Epithelial cell of esophagus (primary cell): ENCODE measurements around the gene SYNPO2.

Experiments used
- DNase-seq: peaks from one replicate; pipeline ENCODE4 v3.0.0; 2010; ENCODE audit warnings: low read depth
- H3K4me3 ChIP-seq: 2 replicates; pipeline ENCODE4 v1.5.1; 2011; ENCODE audit warnings: mild to moderate bottlenecking, low read length, control low read depth
- TF ChIP-seq, protein P1 (sequence below): IDR thresholded peaks from 2 replicates; pipeline ENCODE4 v1.5.1; 2011; ENCODE audit warnings: low read depth, mild to moderate bottlenecking, low read length, control low read depth, inconsistent platforms; ENCODE audit not compliant: insufficient read depth; ENCODE audit errors: missing control alignments

SYNPO2 gene

DNA sequence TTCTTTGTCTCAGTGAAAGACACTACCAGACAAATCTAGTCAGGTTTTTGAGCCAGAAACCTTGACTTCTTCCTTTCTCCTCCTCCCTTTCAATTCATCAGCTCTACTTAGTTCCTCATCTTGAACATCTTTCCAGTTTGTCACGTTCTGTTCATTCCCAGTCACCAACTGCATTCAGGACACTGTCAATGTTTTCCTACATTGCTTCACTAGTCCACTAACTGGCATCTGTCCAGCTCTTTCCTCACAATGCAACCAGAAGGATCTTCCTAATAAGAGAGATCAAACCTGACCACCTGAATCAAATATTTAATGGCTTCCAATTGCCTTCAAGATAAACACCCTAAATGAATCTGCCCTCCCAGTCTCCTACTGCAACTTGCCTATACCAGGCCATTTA, 52.5 kb downstream of the SYNPO2 start:
- no peak overlapping the region for H3K4me3 ChIP-seq
- DNase-seq: peak; percentile 56
- TF ChIP-seq, protein P1, sequence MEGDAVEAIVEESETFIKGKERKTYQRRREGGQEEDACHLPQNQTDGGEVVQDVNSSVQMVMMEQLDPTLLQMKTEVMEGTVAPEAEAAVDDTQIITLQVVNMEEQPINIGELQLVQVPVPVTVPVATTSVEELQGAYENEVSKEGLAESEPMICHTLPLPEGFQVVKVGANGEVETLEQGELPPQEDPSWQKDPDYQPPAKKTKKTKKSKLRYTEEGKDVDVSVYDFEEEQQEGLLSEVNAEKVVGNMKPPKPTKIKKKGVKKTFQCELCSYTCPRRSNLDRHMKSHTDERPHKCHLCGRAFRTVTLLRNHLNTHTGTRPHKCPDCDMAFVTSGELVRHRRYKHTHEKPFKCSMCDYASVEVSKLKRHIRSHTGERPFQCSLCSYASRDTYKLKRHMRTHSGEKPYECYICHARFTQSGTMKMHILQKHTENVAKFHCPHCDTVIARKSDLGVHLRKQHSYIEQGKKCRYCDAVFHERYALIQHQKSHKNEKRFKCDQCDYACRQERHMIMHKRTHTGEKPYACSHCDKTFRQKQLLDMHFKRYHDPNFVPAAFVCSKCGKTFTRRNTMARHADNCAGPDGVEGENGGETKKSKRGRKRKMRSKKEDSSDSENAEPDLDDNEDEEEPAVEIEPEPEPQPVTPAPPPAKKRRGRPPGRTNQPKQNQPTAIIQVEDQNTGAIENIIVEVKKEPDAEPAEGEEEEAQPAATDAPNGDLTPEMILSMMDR: no peak

DNA sequence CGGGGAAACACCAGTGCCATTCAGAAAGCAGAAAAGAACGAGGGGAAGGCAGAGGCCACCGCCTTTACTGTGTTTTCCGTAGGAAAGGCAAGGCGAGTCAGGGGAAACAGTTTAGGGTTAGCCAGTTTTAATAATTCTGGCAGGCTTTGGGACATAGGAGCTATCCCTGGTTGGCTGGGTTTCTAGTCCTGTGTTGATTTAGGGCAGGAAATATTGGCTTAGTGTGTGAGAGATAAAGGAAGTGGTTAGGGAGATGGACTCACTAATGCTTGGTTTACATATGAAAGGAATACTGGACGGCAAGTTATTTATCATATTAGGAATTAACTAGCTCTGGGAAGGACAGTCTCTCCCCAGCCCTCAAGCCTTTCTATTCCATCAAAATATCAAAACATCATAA, 53.1 kb downstream of the SYNPO2 start:
- DNase-seq: no peak
- no peak overlapping the region for H3K4me3 ChIP-seq
- TF ChIP-seq, protein P1: no peak

DNA sequence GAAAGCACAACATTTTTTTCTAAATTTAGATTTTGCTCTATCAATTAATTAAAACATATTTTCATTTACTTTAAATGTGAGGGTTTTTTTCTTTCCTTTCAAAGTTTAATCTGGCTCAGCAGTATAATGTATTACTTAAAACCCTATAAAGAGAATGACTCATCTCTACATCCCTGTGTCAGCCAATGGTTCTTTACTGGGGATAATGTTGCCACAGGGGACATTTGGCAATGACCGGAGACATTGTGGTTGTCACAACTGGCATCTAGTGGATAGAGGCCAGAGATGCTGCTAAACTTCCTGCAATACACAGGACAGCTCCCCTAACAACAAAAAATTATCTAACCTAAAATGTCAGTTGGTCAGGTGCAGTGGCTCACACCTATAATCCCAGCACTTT, 53.8 kb downstream of the SYNPO2 start:
- TF ChIP-seq, protein P1: no peak
- peak; percentile 41 for DNase-seq
- no peak overlapping the region for H3K4me3 ChIP-seq

DNA sequence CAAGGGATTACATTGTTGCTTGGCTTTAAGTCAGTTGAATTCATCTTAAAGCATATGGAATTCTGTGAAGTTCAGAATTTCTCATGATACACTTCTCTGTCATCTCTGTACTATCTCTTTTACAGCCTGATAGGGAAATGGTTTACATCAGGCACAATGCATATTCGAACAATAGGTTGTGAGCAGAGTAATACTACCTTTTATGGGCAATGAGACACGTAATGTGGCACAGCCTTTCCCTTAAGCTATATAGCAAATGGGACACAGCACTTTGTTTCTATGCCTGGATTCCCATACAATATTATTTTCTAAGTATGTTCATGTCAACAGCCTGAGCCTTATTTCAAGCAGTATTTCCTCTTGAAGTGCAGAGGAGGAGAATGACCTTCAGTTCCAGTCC, 58.4 kb downstream of the SYNPO2 start:
- H3K4me3 ChIP-seq: no peak overlapping the region
- peak; percentile 44 for DNase-seq
- TF ChIP-seq, protein P1: no peak

DNA sequence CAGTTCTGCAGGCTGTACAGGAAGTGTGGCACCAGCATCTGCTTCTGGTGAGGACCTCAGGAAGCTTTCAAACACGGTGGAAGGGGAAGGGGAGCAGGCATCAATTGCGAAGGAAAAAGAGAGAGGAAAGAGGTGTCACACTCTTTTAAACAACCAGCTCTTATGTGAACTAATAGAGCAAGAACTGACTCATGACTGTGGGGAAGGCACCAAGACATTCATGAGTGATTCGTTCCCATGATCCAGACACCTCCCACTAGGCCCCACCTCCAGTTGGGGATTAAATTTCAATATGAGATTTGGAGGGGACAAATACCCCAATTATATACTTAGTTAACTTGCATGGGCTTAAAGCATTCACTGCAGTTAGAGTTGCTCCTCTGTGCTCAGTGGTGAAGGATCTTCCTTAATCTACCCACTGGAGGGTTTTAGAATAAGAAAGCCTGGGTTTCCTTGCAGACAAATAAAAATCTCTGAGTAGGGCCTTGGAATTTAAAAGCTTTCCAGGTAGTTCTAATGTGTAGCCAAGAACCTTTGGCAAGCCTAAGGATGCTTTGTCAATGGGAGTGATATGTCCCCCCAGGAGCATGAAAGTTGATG, 60.0 kb downstream of the SYNPO2 start:
- DNase-seq: peak; percentile 40
- H3K4me3 ChIP-seq: no peak overlapping the region
- TF ChIP-seq, protein P1: no peak

DNA sequence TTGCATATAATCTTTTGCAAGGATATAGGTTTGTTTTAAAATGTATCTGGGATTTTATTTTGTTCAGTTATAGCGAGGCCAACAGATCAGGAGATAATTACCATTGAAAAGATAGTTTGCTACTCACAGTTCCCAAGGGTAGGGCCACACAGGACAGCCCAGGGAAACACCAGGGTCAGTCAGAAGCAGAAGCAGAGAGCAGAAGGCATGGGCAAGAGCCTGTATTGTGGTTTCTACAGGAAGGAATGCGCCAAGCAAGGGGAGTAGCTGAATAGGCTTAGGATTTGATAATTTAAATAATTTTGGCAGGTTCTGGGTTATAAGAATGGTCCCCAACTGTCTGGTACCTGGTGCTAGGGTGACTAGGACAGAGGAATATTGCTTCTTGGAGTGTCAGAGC, 61.6 kb downstream of the SYNPO2 start:
- TF ChIP-seq, protein P1: no peak
- no peak for DNase-seq
- no peak overlapping the region for H3K4me3 ChIP-seq

DNA sequence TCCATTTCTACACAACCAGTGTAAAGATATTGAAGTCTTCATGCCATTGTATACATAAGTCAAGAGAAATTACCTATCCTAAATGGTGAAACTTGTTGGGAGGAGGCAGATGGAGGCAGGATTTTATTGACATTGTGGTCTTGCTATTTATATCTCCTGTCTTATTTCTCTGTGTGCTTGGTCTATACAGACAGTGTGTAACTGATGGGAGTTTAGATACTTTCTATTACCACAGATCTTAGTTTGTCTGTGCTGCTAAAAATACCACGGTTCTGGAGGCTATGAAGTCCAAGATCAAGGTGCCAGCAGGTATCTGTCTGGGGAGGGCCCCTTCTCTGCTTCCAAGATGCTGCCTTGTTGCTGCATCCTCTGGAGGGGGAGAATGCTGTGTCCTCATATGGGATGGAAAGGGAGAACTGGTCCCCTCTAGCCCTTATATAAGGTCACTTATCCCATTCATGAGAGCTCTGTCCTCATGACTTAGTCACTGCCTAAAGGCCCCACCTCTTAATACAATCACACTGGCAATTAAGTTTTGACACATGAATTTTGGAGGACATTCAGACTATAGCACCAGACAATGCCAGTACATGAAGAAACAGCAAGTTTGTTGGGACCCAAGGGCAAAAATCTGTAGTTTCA, 62.4 kb downstream of the SYNPO2 start:
- TF ChIP-seq, protein P1: no peak
- no peak overlapping the region for H3K4me3 ChIP-seq
- no peak for DNase-seq
